Renal cortical epithelial cell (primary cell): ENCODE measurements around the gene POLRMT. TPM values are rescaled to one million over a fixed set of nuclear protein-coding genes. Genes with fewer than 3 reads are reported as not detected.
A peak's percentile ranks its signal among the peaks of the same experiment; 100 is the strongest.
"Not testable (repeated sequence)": the region's sequence is repeated elsewhere in the genome, so short reads cannot be mapped to it uniquely, and the experiment has no call there.

Experiments
- DNase-seq: peaks from one replicate; pipeline ENCODE4 v3.0.0-alpha.2; 2011; ENCODE audit warnings: low read depth
- total RNA-seq: library from RNA; depleted of rRNA; stranded (reverse); fragments of >200 nt; gene quantifications from 2 replicates; pipeline ENCODE4 v1.2.3, GENCODE V29; 2014

Gene POLRMT
- total RNA-seq, 1 donor from 2014 or later = 46.3 TPM

DNA sequence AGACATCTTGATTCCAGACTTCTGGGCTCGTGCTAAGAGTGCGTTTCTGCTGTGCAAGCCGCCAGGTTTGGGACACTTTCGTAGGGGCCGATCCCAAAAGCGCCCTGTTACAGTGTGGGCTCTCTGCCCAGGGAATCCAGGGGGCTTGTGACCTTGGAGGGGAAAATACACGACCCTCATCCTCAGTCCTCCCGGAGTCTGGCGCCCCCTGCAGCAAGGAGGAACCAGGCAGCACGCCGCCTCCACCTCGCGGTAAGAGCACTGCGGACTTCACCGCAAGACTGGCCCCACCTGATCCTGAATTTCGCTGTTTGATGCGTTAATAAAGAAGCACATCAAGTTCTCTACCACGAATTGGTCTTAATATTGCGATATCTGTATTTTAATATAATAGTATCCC lies 5.2 kb downstream of the POLRMT start:
- no peak for DNase-seq

DNA sequence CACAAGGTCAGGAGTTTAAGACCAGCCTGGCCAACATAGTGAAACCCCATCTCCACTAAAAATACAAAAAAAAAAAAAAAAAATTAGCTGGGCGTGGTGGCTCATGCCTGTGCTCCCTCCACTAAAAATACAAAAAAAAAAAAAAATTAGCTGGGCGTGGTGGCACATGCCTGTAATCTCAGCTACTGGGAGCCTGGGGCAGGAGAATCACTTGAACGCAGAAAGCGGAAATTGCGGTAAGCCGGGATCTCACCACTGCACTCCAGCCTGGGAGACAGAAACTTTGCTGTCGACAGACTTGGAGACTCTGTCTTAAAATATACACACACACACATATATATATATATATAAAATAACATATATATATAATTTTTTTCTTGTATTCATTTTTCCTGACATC lies 6.8 kb downstream of the POLRMT start:
- DNase-seq = not testable (repeated sequence)

DNA sequence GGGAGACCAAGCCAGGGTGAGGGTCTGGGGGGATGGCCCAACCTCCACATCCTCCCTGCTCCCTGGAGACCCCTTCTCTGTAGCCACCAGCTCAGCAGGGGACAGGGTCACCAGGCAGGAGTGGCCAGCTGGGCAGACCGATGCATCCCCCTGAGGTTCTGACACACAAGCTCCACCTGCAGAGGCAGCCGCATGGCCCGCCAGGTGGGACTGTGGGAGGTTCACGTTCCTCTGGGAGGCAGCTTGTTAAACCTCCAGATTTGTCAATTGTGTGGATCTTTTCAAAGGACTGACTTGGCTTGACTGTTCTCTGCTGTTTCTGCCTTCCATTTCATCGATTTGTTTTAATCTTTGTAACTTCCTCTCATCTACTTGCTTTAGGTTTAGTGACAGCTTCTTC lies 8.1 kb downstream of the POLRMT start:
- DNase-seq = no peak

DNA sequence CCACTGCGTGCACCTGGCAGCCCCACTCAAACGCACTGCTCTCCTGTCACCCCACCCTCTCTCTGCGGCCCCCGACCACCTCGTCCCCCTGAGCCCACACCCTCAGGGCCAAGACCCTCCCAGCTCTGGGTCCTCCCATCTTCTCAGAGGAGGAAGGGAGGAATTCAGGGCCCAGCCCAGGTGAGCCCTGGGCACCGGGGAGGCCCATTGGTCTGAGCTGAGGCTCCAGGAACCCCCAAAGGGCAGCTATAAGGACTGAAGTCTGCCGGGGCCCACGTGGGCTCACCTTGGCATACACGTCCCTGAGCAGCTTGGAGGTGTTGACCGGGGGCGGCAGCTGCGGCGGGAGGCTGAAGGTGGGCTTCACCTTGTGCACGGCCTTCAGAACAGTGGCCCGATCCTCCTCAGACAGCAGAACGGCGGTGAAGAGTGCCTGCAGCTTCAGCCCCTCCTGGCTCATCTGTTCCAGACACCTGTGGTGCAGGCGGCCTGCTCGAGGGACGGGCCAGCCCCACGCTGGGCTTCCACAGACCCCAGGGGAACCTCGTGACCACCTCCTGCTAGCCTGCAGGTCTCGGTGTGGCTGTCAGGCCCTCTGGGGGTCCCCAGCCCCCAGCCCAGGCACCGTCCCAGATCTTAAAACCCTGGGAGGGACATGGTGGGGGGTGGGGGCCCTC lies 8.8 kb downstream of the POLRMT start:
- no peak for DNase-seq

DNA sequence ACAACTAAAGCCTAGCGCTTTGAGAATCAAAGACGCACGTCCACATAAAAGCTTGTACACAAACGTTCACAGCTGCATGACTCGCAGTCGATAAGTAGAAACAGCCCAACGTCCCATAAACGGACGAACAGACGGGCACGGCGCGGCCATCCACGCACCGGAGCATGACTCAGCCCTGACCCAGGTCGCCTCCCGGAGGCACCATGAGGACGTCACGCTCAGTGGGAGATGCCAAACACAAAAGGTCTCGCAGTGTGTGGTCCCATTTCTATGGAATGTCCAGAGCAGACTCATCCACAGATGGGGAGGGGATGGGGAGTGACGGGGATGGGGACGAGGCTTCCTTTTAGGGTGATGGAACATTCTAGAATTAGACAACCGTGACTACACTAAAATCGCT lies 9.4 kb downstream of the POLRMT start:
- DNase-seq = peak; percentile 14

DNA sequence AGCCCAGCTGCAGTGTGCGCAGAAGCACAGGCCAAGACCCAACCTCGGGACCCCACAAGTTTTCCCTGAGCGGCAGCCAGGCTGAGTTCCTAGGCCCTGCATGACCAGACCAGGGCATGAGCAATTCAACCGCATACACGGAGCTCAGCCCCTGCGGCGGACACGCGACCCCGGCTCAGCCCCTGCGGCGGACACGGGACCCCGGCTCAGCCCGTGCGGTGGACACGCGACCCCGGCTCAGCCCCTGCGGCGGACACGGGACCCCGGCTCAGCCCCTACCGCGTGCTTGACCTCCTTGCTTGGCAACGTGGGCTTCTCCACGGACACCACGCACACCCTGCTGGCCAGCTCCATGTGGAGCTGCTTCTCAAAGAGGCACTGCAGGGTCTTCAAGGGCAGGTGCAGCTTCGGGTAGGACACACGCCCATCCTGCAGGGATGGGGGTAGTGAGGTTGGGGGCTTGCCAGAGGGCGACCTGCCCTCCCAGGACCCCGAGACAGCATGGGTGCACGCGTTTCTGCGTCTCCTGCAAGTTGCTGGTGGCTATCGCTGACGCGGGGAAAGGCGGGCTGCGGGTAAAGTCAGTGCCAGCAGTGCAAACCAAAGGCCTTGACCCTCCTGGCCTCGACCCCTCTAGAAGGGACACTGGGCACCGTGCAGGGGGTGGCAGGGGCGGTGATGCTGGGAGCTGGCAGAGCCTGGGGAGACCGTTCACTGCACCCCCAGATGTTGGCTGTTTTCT lies 10.0 kb downstream of the POLRMT start:
- no peak for DNase-seq

DNA sequence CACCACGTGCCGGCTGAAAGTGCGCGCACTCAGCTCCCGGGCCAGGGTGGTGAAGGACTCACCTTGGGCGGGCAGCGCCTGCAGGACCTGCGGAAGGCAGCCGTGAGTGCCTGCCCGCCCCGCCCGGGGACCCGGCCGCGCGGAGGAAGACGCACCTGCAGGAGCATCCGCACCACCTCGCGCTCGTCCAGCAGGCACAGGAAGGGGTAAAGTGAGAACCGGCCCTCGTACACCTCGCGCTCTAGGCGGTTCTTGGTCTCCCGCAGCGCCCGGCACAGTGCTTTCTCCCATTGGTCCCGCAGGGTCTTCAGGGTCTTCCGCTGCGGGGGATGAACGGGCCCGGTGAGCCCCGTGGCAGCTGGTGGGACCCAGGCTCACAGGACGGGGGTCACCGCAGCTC lies 10.7 kb downstream of the POLRMT start:
- no peak for DNase-seq

DNA sequence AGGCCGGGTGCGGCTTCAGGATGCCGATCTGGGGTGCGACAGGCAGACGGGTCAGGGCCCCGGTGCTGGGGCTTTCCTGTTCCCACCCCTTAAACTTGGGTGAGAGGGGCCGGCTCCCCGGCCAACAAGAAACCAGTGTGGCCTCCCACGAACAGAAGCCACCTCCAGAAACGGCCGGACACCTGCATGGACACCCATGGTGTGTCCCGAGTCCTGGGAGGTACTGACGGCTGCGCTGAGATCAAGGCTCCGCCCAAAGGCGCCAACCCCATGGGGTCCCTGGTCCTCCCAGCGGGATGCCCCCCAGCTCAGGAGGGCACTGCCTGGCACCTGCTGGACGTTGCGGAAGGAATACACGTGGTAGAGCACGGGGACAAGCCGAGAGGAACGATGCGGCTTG lies 11.5 kb downstream of the POLRMT start:
- DNase-seq = no peak

DNA sequence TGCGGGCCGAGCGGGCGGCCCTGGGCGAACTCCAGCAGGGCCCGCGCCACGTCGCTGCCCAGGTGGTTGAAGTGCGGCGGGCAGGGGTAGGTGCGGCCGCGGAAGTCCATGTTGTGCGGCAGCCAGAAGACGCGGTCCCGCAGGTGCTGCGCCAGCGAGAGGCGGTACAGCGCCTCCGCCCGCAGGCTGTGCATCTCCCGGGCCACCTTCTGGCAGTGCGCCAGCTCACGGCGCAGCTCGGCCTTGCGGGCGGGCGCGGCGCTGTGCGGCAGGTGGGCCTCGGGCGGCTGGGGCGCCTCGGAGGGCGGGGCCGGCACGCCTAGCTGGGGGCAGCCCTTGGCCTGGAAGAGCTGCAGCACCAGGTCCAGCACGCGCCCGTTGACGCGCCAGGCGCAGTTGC lies 12.1 kb downstream of the POLRMT start:
- not testable (repeated sequence) for DNase-seq

DNA sequence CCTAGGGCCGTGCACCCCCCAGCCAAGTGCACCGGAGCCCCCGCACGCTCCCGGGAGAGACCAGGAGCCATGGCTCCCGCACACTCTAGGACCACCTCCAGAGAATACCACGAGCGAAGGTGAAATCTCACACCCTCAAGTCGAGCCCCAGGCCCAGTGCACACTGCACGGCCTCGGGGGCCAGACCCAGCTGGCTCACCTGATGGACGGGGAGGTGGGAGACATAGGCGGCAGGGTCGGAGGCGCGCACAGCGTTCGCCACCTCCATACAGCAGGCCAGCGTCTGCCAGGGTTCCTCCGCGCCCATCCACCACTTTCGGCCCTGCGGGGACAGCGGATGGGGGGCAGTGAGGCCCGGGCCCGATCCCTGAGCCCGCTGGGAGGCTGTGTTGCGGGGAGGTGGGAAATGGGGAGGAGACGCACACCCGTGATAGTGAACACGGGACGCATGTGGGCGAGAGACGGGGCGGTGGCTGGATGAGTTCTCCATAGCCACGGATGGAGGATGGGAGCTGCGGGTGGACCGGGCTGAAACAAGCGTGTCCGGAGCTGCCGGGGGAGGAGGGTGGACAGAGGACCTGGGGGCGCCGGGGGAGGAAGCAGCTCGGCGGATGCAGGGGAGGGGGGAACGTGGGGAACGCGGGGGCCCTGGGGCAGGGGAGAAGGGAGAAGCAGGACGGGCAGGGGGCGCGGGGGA lies 13.0 kb downstream of the POLRMT start:
- no peak for DNase-seq

DNA sequence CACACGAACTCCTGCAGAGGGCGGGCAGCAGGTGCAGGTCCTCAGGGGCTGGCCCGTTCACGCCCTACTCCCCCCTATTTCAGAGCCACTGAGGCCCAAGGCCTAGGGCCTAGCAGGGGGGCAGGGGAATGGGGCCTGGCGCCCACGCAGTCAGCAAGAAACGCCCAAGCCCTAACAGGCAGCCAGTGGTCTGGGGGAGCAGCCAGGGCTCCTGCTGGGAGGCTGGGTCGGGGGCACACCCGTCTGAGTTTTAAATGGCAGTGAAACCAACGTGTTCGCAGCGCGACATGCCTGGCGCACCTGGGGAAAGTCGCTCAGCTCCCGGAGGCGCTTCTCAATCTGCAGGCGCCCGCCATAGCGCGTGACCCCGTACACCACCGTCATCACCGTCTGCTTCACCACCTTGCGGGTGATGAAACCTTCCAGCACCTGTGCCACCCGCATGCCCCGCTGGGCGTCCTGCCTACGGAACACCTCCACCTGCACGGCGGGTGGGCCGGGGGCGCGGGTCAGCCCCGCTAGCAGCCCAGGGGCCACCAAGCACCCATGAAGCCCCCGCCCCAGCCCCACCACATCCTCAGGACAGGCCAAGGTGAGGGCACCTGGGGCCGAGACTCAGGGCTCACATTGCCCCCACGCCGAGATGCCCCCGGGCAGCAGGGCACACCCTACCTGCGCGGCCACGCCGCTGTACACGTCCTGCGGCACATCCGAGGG lies 13.9 kb downstream of the POLRMT start:
- no peak for DNase-seq

DNA sequence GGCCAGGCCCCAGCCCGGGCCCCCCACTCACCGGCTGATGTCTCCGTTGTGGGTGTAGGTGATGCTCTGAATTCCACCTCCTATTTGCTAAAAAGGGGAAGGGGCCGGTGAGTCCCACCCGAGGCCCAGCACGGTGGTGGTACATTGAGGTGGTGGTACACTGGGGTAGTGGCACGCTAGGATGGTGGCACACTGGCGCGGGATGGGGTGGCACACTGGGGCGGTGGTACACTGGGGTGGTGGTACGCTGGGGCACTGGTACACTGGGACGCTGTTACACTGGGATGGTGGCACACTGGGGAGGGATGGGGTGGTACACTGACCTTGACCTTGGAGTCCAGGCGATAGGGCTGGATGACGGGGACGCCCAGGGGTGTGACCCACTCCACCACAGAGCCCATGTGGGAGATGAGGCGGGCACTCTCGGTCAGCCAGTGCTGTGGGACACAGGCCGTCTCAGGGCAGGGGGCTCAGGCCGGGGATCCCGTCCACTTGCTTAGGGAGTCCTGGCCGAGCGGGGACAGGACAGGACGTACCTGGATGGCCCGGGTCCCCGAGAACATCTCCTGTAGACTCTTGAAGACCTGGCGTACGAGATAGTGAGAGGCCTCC lies 14.6 kb downstream of the POLRMT start:
- DNase-seq = no peak

DNA sequence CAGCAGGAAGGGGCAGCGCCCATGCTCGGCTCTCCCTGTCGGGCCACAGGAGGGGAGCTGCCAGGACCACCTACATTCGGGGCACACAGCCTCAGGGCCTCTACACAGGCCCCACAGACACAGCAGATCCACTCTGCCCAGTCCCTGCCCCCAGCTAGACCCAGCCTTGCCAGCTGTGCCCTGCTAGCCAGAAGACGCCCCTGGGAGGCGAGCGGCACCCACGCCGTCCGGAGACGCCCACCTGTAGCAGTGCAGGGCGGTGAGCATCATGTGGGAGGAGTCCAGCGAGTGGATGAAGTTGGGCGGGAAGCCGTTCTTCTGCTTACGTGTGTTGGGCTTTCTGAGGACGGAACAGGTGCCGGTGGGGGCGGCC lies 15.1 kb downstream of the POLRMT start:
- no peak for DNase-seq

DNA sequence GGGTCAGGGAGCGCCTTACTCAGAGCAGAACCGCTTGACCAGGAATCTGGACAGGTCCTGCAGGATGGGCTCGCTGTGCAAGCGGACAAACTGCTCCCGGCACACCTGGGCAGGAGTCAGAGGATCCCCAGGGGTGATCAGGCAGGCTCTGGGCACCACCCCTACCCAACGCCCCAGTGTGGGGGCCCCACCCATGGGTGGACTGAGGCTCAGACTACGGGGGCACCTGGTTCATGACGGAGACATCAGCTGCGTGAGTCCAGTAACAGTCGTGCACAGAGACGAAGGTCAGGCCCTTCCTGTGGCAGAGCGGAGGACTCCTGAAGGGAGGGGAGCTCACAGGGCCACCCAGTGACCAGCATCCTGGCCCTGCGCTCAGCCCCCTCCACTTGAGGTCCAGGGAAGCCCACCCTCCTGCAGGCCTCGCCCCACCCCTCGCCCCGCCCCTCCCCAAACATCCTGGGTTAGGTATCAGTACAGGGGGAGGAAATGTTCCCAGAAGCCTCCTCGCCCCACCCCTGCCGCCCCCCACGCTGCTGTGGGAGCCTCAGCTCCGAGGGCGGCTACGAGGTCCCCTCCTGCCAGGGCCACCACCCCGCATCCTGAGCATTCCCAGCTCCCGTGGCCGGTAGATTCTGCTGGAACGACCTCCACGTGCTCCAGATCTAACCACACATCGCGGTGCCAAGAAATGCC lies 15.6 kb downstream of the POLRMT start:
- no peak for DNase-seq

DNA sequence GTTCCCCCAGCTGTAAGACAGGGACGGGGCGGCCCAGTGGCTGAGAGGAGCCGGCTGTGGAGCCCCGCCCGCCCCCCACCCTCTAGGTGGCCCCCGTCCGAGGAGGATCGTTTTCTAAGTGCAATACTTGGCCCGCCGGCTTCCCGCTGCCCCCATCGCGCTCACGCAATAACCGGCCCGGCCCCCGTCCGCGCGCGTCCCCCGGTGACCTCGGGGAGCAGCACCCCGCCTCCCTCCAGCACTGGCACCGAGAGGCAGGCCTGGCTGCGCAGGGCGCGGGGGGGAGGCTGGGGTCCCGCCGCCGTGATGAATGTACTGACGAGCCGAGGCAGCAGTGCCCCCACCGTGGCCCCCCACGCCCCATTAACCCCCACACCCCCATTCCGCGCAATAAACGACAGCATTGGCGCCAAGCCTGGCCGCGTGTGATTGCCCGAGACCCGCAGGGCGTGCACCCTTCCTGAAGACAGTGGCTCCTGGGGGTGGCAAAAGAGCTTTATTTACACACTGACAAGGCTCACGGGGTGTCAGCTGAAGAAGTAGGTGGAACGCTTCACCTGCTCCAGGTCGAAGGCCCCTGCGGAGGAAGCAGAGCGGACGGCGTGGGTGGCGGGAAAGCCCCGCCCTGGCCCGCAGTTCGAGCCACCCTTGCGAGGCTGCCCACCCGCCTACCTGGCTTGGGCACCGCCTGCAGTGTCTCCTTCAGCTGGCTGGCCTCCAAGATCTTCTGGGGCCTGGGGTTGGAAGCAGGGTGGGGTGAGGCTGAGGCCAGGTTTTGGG lies 16.4 kb downstream of the POLRMT start:
- no peak for DNase-seq

DNA sequence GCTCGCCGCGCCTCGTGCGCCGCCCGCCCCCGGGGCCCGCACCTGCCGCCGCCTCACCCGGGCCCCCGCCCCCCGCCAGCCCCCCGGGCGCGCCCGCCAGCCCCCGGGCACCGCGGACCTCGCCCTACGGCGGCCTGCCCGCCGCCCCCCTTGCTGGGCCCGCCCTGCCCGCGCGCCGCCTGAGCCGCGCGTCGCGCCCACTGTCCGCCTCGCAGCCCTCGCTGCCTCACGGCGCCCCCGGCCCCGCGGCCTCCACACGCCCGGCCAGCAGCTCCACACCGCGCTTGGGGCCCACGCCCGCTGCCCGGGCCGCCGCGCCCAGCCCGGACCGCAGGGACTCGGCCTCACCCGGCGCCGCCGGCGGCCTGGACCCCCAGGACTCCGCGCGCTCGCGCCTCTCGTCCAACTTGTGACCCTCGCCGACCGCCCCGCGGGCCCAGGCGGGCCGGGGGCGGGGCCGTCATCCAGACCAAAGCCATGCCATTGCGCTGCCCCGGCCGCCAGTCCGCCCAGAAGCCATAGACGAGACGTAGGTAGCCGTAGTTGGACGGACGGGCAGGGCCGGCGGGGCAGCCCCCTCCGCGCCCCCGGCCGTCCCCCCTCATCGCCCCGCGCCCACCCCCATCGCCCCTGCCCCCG lies 17.2 kb downstream of the POLRMT start:
- DNase-seq = no peak

DNA sequence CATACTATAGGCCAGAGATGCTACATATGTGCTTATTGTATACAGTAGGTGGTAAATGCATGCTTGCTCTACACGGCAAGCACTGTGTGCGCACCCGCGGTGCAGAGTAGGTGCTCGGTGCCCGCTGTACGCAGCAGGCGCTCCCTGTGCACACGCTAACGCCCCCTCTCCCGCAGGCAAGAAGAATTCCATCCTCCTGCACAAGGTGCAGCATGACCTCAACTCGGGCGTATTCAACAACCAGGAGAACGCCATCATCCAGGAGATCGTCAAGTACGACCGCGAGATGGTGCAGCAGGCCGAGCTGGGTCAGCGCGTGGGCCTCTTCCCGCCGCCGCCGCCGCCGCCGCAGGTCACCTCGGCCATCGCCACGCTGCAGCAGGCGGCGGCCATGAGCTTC lies 17.7 kb downstream of the POLRMT start:
- DNase-seq = peak; percentile 16

DNA sequence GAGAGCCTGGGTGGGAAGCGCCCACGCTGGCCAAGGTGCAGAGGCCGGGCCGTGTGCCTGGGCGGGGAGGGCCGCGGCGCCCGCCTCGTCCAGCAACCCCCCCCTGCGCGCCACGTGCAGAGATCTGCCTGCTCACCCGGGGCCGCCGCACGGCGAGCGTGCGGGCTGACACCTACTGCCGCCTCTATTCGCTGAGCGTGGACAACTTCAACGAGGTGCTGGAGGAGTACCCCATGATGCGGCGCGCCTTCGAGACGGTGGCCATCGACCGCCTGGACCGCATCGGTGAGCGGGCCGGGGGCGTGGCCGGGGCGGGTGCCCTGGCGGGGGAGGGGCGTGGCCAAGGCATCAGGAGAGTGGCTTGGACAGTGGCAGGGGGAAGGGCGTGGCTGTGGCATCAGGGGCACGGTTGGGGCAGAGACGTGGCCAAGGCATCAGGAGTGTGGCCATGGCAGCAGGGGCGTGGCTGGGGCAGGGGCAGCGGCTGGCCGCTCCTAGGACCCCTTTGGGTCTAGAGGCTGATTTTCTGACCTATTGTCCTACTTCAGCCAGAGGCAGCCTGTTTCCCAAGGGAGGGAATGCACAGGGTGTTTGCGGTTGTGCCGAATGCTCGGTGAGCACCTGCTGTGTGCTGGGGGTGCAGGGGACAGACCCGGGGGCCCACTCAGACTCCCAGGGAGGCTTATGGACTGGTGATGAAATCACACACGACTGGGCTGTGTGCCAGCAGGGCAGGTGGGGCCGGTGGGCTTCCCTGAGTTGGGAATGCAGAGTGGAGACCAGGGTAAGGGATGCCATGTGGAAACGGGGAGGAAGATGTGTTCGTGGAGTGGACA lies 19.4 kb downstream of the POLRMT start:
- DNase-seq = no peak

DNA sequence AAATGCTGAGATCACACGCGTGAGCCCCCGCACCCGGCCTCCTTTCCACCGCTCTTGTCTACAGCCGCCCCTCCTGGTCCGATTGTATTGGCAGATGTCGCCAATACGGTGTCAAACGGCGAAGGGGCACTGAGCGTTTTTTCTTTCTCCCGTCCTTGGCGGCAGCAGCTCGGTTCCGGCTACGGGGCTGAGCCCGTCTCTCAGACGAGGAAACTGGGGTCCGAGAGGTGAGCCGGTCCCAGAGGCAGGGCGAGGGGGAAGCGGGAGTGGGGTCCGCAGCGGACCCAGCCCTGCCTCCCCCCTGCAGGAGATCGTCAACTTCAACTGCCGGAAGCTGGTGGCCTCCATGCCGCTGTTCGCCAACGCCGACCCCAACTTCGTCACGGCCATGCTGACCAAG lies 20.4 kb downstream of the POLRMT start:
- no peak for DNase-seq
